ENCODE measurements around the gene NFATC1. TPM values are rescaled to one million over a fixed set of nuclear protein-coding genes. Genes with fewer than 3 reads are reported as not detected.
A peak's percentile ranks its signal among the peaks of the same experiment; 100 is the strongest.

The NFATC1 gene
- total and polyA plus RNA-seq, 9 donors, result 8.4 to 28.3 (median 12.2) TPM

- Histone ChIP-seq H3K4me3 (no peak overlapping the region), H3K27me3 (no peaks in the 10 kb centered on the region), H3K36me3 (no peaks in the 10 kb centered on the region), H3K9me3 (no peaks in the 10 kb centered on the region), H3K4me1 (ENCODE audit: insufficient read depth) (peaks cover 2% of the 10 kb centered on the region), H3K27ac (no peak overlapping the region)
- peak in 1 of 5 donors; percentile 26 for DNase-seq
- no peak for TF ChIP-seq POLR2A (IDR thresholded peaks at IDR 0.05)
- no peak for TF ChIP-seq CTCF (IDR thresholded peaks at IDR 0.05)
- TF ChIP-seq EP300 (IDR thresholded peaks at IDR 0.05), result no peak
- WGBS, 3 donors, result 93% methylated on average over 24 of the region's 24 CpGs
- intact Hi-C loops (cut with DNase I), result no loop called here
These were observed 171.2 kb downstream of the NFATC1 start for GRCh38 chr18:79566771-79567431.

GRCh38 chr18:79567481-79568147 is 171.9 kb downstream of the NFATC1 start:
- Histone ChIP-seq H3K9me3 (no peaks in the 10 kb centered on the region), H3K4me3 (no peak overlapping the region), H3K4me1 (ENCODE audit: insufficient read depth) (peaks cover 2% of the 10 kb centered on the region), H3K27me3 (no peaks in the 10 kb centered on the region), H3K36me3 (no peaks in the 10 kb centered on the region), H3K27ac (no peak overlapping the region)
- intact Hi-C loops (cut with DNase I), result no loop called here
- peak in 2 of 5 donors; percentile 19 to 40 for DNase-seq
- 31 to 39% (median 37%) methylated on average over 28 of the region's 28 CpGs for WGBS, 3 donors
- TF ChIP-seq POLR2A (IDR thresholded peaks at IDR 0.05) (no peak), CTCF (IDR thresholded peaks at IDR 0.05) (no peak), EP300 (IDR thresholded peaks at IDR 0.05) (no peak)

GRCh38 chr18:79568543-79569205 is 172.9 kb downstream of the NFATC1 start:
- H3K4me1 ChIP-seq (ENCODE audit: insufficient read depth), result peaks cover 2% of the 10 kb centered on the region
- no peak overlapping the region for H3K4me3 ChIP-seq
- 92 to 95% (median 92%) methylated on average over 13 of the region's 13 CpGs for WGBS, 3 donors
- no peaks in the 10 kb centered on the region for H3K9me3 ChIP-seq
- DNase-seq, result peak in 2 of 5 donors; percentile 8 to 30
- intact Hi-C loops (cut with DNase I), result no loop called here
- no peaks in the 10 kb centered on the region for H3K36me3 ChIP-seq
- H3K27ac ChIP-seq, result no peak overlapping the region
- TF ChIP-seq CTCF (IDR thresholded peaks at IDR 0.05) (no peak), POLR2A (IDR thresholded peaks at IDR 0.05) (no peak), EP300 (IDR thresholded peaks at IDR 0.05) (no peak)
- H3K27me3 ChIP-seq, result no peaks in the 10 kb centered on the region

GRCh38 chr18:79569720-79570119 is 174.0 kb downstream of the NFATC1 start:
- Histone ChIP-seq H3K27ac (no peak overlapping the region), H3K4me3 (no peak overlapping the region), H3K36me3 (no peaks in the 10 kb centered on the region), H3K9me3 (no peaks in the 10 kb centered on the region), H3K27me3 (no peaks in the 10 kb centered on the region), H3K4me1 (ENCODE audit: insufficient read depth) (peaks cover 2% of the 10 kb centered on the region)
- intact Hi-C loops (cut with DNase I), result no loop called here
- DNase-seq, result peak in 4 of 5 donors; percentile 3 to 28 (median 7)
- TF ChIP-seq EP300 (IDR thresholded peaks at IDR 0.05), result no peak
- no peak for TF ChIP-seq CTCF (IDR thresholded peaks at IDR 0.05)
- no peak for TF ChIP-seq POLR2A (IDR thresholded peaks at IDR 0.05)
- WGBS, 3 donors, result 90 to 92% (median 91%) methylated on average over 18 of the region's 18 CpGs

Data from ovary (tissue), 9 donors.